RPMI8226 (cell line): ENCODE measurements around the gene SYCN.

Experiments used
- DNase-seq: peaks from one replicate; pipeline ENCODE4 v3.0.0-alpha.2; 2015

SYCN gene

DNA sequence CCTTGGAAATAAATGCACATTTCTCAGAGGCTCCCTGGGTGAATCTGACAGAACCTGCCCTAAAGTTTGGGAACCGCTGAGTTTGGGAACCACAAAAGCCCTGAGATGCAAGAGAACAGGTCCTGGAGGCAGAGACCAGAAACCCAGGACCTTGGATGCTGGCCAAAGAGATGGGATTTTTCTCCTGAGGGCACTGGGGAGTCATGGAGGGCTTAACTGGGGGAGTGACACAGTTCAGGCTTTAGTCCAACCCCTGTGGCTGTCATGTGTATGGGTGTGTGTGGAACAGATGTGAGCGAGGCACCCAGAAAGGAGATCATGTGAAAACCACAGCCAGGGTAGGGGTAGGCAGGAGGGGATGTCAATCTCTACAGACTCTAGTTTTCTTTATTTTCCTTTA is 11.2 kb downstream of the SYCN start:
- DNase-seq, result no peak

DNA sequence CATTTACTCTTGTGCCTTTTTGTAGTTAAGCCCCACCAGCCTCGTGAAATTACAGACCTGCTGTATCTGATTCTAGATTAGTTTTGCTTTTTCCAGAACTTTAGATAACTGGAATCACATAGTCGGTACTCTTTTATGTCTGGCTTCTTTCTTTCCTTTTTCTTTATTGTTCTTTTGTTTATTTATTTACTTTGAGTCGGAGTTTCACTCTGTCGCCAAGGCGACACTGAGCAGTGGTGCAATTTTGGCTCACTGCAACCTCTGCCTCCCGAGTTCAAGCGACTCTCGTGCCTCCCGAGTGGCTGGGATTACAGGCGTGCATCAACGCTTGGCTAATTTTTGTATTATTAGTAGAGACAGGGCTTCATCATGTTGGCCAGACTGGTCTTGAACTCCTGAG is 13.3 kb downstream of the SYCN start:
- no peak for DNase-seq

DNA sequence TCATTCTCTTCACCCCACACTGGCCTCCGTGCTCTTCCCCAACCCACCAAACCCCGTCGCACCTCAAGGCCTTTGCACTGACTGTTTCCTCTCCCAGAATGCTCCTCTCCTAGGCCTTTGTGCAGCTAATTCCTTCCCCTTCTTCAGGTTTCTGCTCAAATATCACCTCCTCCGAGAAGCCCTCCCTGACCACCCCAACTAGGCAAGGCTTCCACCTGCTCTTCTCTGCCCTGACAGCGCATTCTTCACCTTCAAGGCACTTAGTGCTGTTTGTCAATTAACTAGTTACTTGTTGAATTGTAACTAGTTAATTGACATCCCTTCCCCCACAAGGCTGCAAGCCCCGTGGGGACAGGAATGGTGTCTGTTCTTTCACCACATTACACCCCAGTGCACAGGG is 15.1 kb downstream of the SYCN start:
- DNase-seq, result no peak

DNA sequence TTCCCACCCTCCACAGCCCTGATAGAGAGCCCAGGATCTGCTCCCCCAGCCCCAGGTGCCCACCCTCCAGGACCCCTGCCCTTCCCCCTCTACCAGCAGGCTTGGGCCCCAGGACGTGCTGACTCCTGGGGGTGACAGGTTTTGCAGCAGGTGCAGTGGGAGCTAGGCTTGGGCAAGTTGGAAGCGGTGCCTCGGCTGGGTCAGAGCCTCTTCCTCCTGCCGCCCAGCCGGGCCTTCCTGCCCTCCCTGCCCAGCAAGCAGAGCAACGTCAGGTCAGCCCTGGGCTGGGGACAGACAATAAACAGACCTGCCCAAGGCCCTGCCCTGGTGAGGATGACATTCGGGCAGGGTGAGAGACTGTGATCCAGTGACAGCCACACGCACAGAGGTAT is 16.5 kb downstream of the SYCN start:
- DNase-seq, result no peak

DNA sequence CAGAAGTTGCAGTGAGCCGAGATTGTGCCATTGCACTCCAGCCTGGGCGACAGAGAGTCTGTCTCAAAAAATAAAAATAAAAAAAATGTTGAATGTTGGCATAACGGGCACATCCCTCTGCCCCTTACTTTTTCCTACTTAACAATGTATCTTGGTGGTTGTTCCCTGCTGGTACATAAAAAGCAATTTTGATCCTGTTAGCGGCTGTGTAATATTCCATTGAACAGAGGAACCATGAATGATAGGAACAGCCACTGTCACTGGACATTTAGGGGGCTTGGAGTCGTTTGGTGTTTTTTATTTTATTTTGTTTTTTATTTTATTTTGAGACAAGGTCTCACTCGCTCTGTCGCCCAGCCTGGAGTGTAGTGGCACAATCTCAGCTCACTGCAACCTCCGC is 17.7 kb downstream of the SYCN start:
- DNase-seq, result no peak

DNA sequence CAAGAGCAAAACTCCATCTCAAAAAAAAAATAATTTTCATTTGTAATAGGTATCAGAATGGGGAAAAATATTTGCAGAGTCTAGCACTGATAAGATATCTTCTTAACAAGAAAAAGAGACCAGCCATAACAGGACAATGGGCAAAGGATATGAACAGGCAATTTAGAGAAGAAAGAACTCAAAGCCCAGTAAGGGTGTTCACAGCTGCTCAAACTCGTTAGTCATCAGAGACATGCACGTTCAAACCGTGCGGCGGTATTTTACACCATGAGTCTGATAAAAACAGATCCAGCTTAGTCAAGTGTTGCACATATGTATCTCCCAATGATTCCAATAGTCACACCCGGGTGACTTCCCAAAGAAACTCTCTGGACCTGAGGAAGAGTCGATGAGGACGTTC is 21.0 kb downstream of the SYCN start:
- DNase-seq, result no peak

DNA sequence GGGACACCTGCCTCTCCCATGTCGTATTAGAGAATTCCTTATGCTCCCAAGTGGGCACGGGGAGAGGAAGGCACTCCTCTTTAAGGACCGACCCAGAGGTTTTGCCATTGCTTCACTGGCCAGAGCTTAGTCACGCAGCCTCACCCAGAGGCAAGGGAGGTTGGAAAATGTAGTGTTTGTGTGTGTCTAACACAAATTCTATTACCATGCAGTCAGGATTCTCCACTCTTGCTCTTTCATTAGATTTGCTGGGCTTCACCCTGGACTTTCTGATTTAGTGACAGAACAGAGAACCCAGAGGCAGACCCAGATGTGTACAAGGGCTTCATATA is 21.9 kb downstream of the SYCN start:
- no peak for DNase-seq

DNA sequence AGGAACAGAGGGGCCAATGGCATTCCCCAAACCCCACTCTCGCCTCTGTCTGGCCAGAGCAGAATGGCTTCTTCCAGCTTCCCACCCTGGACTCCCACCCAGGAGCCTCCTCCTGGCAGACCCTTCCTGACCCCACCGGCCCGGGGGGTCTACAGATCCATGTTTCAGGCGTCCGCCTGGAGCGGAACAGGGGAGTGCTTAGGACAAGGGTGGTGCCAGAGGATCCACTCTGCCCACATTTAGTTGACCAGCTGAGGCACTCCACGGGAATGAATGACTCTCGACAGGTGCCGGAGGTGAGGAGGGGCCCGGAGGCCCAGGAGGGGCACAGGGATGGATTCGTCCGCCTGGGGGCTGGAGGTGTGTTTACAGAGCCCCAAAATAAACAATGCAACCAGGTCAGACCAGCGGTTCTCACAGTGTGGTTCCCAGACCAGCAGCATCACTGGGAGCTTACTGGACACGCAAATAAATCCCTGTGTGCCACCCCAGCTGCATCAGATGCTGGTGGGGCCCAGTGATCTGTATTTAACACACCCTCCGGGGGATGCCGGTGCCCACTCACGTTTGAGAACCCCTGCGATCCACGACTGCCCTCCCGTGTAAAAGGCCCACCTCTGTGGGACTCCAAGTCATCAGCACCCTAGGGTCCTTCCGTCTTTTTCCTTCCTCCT is 22.4 kb downstream of the SYCN start:
- no peak for DNase-seq

DNA sequence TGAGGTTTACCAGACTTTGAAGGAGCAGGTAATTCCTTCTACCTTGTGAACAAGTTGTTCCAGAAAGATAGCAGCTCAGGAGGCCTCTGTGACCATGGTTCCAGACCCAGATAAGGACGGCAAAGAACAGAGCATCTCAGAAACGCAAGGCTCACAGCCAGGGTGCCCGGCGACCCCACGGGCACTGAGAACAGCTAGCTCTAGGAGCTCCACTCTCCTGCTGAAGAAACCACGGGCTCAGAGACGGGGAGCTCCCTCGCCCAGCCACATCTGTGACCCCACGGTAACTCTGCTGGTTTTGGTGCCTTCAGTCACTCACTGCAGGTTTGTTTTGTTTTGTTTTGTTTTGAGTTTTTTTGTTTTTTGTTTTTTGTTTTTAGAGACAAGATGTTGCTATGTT is 23.3 kb downstream of the SYCN start:
- DNase-seq, result no peak

DNA sequence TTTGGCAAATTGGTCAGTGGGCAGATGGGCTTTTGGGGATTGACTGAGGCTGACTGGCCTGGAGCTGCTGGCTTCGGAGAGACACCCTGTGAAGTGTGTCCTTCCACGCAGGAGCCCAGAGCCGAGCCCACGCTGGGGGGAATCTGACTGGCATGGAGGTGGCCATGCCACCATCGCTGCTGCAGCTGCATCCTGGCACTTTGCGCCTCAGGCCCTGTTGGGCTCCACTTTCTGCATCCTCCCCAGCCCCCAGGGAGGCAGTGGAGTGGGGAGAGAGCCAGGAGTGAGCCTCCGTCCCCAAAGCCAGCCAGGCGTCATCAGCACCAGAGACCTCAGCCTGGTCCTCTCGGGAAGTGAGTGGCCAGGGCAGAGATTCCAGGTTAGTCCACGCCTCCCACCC is 24.3 kb downstream of the SYCN start:
- DNase-seq, result no peak

DNA sequence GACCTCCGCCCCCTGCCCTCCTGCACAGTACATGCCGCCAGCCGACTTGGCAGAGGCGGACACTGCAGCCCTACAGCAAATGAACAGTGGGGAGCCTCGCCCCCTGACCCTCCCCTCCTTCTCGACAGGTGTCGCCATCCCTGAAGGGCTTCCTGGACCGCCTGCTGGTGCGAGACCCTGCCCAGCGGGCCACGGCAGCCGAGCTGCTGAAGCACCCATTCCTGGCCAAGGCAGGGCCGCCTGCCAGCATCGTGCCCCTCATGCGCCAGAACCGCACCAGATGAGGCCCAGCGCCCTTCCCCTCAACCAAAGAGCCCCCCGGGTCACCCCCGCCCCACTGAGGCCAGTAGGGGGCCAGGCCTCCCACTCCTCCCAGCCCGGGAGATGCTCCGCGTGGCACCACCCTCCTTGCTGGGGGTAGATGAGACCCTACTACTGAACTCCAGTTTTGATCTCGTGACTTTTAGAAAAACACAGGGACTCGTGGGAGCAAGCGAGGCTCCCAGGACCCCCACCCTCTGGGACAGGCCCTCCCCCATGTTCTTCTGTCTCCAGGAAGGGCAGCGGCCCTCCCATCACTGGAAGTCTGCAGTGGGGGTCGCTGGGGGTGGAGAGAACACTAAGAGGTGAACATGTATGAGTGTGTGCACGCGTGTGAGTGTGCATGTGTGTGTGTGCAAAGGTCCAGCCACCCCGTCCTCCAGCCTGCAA is 25.6 kb downstream of the SYCN start:
- DNase-seq, result no peak

DNA sequence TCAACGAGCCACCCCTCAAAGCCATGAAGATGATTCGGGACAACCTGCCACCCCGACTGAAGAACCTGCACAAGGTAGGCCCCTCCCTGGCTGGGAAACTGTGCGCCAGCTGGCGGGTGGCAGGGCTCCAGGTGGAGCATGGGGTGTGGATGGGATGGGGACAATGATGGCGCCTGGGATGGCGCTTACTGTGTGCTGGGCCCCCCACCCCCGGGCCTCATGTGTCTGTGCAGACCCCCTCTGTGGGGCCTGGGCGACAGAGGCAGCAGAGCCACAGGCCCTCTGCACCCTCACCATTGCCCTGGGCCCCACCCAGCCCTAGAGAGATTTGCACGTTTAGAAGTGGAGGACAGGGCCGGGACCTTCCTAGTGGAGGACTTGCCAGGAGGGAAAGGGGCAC is 26.3 kb downstream of the SYCN start:
- no peak for DNase-seq

DNA sequence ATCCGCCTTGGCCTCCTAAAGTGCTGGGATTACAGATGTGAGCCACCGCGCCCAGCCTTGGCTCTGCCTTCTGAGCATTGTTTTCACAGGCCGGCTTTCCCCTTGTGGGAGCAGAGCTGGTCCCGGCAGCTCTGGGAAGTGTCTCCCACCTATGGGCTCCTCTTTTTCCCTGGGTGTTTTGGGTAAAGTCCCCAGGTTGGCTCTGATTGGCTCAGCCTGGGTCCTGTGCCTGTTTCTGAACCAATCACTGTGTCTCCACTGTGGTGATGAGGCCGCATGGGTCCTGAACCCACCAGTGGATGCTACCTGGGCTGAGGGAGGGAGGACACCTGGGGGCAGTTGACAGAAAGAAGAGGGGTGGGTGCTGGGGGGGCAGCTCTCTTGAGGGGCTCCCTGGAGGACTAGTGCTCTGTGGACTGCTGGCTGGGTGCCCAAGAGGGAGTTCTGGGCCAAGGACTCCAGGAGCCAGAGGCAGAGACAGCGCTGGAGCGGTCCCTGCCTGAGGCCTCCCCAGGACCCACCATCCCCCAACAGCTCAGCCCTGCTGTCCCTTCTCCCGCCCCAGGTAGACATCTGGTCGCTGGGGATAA is 26.9 kb downstream of the SYCN start:
- DNase-seq, result no peak

DNA sequence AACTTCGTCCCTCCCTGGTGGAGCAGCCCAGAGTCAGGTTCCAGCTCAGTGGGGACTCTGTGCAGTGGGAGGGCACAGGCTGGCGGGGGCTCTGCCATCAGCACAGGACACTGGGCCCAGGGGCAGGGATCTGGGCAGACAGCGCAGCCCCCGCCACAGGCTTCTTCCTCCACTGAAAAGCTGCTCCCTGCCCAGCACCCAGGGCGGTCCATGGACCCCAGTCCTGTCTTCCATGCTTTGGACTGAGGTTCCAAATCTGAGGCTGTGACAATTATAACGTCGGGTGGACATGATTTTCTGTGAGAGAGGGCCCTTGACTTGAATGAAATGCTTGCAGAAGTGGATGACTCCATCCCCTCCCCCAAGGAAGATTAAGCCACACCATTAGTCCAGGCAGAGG is 28.5 kb downstream of the SYCN start:
- DNase-seq, result no peak

DNA sequence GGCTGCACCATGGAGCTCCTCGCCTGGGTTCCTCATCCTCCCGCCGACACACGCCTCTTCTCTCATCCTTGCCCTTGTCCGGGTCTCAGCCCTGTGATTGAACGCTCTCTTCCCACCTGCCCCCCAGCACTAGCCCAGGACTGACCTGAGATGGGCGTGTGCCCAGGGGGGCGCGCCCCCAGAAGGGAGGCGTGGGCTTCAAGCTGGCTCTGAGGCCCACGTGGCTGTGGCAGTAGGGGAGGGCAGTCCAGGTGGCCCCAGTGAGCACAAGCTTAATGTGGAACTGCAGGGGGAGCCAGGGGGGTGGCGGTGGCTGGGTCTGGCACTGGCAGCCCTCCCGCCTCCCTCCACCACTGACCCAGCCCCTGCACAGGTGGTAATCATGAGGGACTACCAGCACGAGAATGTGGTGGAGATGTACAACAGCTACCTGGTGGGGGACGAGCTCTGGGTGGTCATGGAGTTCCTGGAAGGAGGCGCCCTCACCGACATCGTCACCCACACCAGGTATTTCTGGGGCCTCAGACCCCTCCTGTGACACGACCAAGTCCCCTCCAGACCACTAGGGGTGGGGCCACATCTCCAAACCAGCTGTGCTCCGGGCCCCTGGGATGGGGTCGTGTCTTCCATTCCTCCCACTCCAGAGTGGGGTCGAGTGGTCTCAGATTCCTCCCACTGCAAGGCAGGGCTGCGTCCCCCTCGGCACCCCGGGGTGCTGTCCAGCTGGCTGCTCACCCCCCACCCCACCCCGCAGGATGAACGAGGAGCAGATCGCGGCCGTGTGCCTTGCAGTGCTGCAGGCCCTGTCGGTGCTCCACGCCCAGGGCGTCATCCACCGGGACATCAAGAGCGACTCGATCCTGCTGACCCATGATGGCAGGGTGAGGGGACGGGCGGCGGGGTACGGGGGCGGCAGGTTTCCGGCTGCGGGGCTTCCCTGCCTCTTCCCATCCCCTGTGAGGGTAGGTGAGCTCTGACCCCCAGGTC is 29.2 kb downstream of the SYCN start:
- DNase-seq, result no peak

DNA sequence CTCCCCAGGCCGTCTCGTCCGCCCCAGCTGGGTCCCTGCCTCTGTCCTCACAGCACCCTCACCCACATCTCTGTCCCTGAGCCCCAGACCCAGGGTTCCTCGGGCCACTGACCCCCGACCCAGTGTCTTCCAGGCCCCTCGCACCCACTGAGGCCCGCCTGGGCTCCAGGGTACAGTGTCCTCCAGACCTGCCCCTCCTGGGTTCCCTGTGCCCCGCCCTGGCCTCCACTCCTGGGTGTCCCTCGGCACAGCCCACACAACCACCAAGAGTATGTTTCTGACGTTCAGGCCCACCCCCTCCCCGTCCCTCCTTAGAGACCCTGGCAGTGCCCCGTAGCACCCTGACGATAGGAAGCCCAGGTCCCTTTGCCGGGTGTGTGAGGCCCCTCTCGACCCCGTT is 29.9 kb downstream of the SYCN start:
- DNase-seq, result no peak

DNA sequence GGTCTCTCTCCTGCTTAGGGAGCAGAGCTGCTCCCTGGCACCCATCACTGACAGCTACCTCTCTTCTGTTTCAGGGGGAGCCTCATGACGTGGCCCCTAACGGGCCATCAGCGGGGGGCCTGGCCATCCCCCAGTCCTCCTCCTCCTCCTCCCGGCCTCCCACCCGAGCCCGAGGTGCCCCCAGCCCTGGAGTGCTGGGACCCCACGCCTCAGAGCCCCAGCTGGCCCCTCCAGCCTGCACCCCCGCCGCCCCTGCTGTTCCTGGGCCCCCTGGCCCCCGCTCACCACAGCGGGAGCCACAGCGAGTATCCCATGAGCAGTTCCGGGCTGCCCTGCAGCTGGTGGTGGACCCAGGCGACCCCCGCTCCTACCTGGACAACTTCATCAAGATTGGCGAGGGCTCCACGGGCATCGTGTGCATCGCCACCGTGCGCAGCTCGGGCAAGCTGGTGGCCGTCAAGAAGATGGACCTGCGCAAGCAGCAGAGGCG is 30.5 kb downstream of the SYCN start:
- no peak for DNase-seq

DNA sequence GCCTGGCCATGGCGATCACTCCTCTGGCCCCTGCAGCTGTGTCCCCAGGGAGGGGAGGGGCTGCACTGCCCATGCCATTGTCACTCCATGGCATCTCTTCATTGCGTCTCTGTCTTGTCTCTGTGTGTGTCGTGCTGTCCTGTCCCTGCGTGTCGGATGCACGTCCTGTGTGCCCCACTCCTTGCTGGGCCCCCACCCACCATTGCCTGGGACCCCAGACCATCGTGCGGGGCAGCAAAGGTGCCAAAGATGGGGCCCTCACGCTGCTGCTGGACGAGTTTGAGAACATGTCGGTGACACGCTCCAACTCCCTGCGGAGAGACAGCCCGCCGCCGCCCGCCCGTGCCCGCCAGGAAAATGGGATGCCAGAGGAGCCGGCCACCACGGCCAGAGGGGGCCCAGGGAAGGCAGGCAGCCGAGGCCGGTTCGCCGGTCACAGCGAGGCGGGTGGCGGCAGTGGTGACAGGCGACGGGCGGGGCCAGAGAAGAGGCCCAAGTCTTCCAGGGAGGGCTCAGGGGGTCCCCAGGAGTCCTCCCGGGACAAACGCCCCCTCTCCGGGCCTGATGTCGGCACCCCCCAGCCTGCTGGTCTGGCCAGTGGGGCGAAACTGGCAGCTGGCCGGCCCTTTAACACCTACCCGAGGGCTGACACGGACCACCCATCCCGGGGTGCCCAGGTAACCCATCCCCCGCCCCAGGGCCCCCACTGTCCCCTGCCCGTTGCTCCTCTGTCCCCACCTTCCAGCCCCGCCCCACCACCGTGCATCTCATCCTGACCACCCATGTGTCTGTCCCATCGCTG is 31.2 kb downstream of the SYCN start:
- no peak for DNase-seq

DNA sequence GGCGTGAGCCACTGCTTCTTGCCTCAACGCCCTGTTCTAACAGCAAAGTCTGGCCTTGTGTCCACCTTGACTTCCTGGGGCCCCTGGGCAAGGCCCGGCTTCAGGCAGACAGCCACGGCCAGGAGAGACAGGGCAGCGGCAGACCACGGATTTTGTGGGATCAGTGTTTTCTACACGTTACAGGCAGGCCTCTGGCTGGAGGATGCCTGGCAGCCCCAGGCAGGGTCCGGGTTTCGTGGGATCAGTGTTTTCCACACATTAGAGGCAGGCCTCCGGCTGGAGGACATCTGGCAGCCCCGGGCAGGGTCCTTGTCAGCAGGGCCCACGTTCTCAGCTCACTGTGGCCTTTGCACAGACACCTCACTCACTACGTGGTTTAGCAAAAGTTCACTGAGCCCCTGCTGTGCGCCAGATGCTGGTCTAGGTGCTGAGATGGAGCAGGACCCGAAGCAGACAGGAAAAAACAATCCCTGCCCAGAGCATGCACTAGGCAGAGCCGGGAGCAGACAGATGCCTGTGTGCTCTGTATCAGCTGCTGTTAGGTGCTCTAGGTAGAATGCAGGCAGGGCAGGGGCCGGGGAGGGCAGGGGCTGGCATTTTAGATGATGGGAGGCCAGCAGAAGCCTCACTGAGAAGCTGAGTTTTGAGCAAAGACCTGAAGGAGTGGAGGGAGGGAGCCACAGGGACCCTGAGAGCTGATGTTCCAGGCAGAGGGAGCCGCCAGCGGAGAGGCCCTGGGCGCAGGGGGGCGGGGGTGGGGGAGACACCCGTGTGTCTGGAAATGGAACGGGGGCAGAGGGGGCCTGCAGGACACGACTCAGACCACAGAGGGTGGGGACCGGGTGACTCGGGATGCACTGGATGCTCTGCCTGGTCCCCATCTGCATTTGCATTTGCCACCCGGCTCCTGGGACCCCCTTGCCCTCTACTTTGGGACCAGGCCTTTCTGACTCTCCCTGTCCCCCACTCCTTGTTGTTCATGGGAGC is 32.3 kb downstream of the SYCN start:
- no peak for DNase-seq

DNA sequence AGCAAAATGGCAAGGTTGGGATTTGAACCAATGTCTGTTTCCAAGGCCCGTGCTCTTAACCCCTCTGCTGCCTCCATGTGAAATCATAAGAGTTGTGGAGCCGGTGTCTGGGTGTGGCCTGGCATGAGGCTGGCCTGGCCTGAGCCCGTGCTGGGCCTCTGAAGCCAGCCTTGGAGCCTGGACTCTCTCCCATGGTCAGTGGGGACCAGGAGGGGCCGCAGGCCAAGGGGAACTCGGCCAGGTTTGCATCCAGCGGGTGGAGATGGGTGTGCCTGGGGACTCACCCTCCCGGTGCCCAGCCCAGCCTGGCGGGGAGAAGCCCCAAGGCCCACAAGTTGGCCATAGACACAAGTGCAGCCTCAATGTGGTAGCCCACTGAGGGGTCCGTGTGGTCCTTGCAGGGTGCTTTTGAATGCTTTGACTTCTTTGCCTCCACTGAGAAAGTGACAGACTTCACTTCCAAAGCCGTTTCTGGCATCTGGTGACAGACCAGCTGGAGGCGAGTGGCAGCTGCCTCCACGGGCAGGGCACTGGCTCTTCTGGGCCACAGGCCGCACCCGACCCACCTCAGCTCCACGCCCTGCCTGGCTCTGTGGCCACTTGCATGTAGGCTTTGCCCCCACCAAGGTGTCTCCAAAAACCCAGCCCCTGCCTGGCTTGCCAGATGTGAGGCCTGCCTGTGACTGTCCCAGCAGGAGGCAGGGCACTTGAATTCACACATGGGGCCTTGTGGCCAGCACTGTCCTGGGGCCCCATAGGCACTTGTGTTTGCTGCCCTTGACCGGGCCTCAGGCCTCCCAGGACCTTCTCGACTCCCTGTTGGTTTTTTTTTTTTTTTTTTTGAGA is 33.5 kb downstream of the SYCN start:
- DNase-seq, result no peak
